ENCODE results near the gene FAM186B. TPM values are rescaled to one million over a fixed set of nuclear protein-coding genes. Genes with fewer than 3 reads are reported as not detected.
"Not testable (repeated sequence)": the region's sequence is repeated elsewhere in the genome, so short reads cannot be mapped to it uniquely, and the experiment has no call there.

FAM186B gene
- 0.47 TPM for total RNA-seq
- long read RNA-seq, partial matches to known transcripts, result 0 of 1 reads
- long read RNA-seq, other reads (novel, unspliced or antisense), result 1 of 1 reads

- ATAC-seq; DNase-seq; intact Hi-C loops (cut with micrococcal nuclease): not testable (repeated sequence)
Observed at GRCh38 chr12:49605539-49605938, at the start of gene FAM186B. Gene FAM186B, minus strand, starts transcription at chr12:49605639. Its CDS starts 162 bp downstream, at chr12:49605477.

- DNase-seq (no peak), ATAC-seq (no peak)
- intact Hi-C loops (cut with micrococcal nuclease), result no loop called here
Observed at GRCh38 chr12:49654715-49655114, 49.3 kb upstream of the FAM186B start.

- ATAC-seq (no peak), DNase-seq (no peak)
- intact Hi-C loops (cut with micrococcal nuclease), result no loop called here
Observed at GRCh38 chr12:49652921-49653520, 47.6 kb upstream of the FAM186B start.

DNA sequence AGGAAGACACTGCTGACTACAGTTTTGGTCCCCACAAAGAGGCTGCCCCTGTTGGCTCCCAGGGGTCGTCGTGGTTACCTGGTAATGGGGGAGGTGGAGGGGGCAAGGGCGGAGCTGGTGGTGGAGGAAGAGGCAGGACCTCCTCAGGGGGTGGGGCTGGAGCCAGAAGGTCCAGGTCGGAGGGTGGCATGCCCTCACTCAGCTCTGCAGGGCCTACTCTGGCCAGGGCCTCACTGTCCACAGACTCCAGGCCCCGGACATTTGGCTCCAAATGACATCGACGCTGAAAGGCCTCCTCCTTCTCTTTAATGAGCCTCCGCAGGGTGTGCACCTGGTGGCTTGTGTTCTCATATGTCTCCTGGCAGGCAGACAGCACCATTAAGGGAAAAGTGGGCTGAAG, 46.4 kb upstream of the FAM186B start:
- no peak for DNase-seq
- intact Hi-C loops (cut with micrococcal nuclease), result no loop called here
- no peak for ATAC-seq

DNA sequence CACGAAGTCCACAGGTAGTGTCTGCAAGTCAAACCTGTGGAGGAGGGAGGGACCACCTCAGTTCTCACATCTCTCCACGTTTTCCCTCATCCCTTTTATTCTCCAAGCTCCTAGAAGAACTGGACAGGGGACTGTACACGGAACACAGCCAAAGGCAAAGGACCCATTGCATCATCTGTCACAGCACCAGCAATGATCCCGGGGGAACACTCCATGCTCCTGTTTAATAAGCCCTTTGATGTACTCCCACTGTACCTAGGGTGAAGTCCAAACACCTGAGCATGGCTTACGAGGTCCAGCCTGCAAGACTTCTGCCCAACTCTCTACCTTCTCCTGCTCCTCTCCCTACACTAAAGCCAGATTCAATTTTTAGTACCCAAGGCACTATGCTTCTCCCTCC, 44.5 kb upstream of the FAM186B start:
- intact Hi-C loops (cut with micrococcal nuclease), result no loop called here
- DNase-seq, result no peak
- no peak for ATAC-seq

GRCh38 chr12:49649445-49649844, 44.0 kb upstream of the FAM186B start:
- ATAC-seq, result no peak
- intact Hi-C loops (cut with micrococcal nuclease), result no loop called here
- no peak for DNase-seq

GRCh38 chr12:49648712-49649003, 43.2 kb upstream of the FAM186B start:
- intact Hi-C loops (cut with micrococcal nuclease), result no loop called here
- no peak for ATAC-seq
- DNase-seq, result no peak

DNA sequence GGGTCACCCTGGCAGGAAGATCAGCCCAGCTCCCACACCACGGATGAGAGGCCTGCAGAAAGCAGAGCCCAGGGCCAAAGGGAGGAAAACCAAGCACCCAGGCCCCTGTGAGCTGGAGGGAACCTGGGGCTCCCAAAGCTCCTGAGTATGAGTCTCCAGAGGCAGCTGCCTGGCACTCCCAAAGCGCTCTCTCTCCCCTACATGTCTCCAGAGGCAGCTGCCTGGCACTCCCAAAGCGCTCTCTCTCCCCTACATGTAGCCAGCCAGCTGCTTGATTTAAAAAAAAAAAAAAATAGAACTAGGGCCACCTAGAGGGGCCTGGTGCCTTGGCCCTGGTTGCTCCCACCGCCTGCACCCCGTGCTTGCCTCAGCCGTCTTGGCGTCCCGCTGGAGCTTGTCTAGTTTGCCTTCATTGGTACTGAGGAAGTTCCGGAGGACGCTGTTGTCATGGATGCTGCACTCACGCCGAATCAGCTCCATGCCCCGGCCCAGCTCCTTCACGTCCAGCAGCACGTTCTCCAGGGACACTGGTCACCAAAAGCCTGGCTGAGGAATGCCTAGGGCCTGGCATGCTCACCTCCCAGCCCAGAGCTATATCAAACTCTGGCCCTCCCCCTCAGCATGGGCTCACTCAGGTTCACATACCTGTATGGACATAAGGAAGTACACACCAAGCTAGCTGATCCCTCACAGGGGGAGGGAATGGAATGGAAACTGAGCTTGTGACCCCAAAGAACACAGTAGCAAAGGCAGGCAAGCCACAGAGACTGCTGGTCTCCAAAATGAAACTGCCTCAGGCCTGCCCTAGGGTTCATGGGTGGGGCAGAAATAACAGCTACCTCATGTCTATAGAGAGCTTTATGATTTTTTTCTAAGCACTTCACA, 42.6 kb upstream of the FAM186B start:
- ATAC-seq (no peak), DNase-seq (no peak)
- intact Hi-C loops (cut with micrococcal nuclease), result no loop called here

- ATAC-seq, result peak; percentile 19
- no peak for DNase-seq
- intact Hi-C loops (cut with micrococcal nuclease), result no loop called here
Observed at GRCh38 chr12:49646871-49647654, 41.6 kb upstream of the FAM186B start.

GRCh38 chr12:49646331-49646830, 40.9 kb upstream of the FAM186B start:
- intact Hi-C loops (cut with micrococcal nuclease), result no loop called here
- DNase-seq, result no peak
- no peak for ATAC-seq

DNA sequence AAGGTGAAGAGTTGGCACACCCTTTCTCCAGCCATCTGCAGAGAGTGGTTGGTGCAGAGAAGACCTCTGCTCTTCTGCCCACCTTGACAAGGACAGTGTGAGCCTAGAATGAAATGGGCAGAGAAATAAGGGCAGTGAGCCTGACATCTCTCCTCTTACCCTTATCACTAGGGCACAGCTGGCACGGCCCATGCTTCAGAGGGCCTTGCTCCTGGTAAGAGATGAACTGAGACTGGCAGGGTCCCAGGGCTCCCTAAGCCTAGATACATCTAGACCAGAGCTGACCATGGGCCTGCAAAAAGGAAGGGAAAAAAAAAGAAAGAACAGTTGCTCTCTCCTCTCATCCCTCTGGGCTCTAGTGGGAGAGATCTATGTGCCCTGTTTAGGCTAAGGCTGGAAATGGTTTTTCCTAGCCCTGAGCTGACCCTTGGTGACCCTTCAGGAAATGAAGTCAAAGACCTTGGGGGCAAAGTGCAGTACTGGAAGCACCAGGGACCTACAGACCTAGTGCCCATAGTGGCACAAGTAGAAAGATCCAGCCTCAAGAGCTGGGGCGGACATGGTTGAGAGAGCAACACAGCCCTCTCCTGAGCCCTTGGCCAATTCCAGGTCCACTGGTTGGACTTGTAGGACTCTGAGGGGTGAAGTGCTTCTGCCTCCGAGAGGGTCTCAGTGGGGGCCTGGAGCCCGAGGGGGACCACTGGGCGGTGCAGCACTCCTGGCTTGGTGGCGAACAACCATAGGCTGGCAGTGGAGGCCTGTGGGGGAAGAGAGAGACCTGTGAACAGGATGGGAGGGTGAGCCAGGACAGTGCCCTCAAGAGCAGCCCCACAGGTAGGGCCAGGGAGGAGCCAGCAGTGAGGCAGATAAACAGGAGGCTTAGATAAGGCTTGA, 40.0 kb upstream of the FAM186B start:
- intact Hi-C loops (cut with micrococcal nuclease), result no loop called here
- DNase-seq (peak; percentile 42), ATAC-seq (peak; percentile 6)

DNA sequence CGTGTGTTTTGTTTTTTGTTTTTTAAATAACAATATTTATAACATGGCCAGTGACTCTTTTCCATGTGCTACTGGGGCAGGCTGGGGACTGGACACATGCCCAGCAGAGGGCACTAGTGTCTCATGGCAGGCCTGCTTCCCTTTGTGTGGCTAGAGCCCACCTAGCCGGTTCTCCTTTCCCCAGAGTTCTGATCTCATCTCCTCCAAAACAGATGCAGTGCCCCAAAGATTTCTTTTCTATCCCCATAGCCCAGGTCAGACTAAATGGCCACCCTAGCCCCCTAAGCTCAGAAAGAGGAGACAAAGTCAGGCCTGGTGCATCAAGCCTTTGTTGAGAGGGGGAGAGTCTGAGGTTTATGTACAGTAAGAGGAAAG, 39.2 kb upstream of the FAM186B start:
- DNase-seq (peak; percentile 85), ATAC-seq (peak; percentile 81)
- intact Hi-C loops (cut with micrococcal nuclease), result loop anchor here (5.0 kb wide), 1 partner anchor 63 kb away; the partner anchor contains the start of gene FMNL3

- intact Hi-C loops (cut with micrococcal nuclease), result loop anchor here (5.0 kb wide), 1 partner anchor 63 kb away; the partner anchor contains the start of gene FMNL3
- ATAC-seq, result peak; percentile 18
- DNase-seq, result no peak
Observed at GRCh38 chr12:49643961-49644619, 38.7 kb upstream of the FAM186B start.

GRCh38 chr12:49643135-49643534, 37.7 kb upstream of the FAM186B start:
- ATAC-seq (no peak), DNase-seq (no peak)
- intact Hi-C loops (cut with micrococcal nuclease), result loop anchor here (5.0 kb wide), 1 partner anchor 64 kb away; the partner anchor contains the start of gene FMNL3

- intact Hi-C loops (cut with micrococcal nuclease), result loop anchor here (5.0 kb wide), 1 partner anchor 65 kb away; the partner anchor contains the start of gene FMNL3
- ATAC-seq (no peak), DNase-seq (no peak)
Observed at GRCh38 chr12:49642370-49642802, 36.9 kb upstream of the FAM186B start.

- DNase-seq (no peak), ATAC-seq (no peak)
- intact Hi-C loops (cut with micrococcal nuclease), result loop anchor here (5.0 kb wide), 1 partner anchor 65 kb away; the partner anchor contains the start of gene FMNL3
Observed at GRCh38 chr12:49641748-49642369, 36.4 kb upstream of the FAM186B start.

DNA sequence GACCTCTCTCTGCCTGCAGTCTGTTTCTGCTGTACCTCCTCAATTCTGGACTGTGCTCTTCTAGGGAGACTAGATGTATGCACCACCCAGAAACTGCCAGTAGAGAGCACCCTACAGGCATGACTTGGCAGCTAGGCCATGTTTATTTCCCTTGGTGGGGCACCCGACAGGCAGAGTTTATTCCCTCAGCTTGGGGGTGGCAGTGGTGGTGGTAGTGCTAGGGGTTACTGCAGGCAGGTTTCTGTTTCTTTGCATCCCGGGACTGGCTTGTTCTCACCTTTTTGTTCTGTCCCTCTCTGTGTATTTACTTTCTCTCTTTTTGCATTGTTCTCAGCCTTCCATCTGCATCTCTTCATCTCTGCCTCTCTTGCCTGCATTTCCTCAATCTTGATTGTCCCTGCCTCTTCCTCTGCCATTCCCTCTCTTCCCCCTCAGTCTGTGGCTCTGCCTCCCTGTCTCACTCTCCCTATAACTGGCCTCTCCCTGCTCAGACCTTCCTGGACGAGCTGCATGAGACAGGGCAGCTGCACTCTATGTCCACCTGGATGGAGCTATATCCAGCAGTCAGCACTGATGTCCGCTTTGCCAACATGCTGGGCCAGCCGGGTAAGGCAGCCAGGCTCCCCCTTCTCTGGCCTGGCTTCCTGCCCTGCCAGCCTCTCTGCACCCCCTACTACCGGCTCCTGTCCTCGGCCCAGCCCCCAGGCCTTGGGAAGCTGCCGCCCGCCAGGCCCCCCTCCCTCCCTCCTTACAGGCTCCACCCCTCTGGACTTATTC, 31.7 kb upstream of the FAM186B start:
- ATAC-seq (peak; percentile 77), DNase-seq (no peak)
- intact Hi-C loops (cut with micrococcal nuclease), result no loop called here

Measured in left ventricle myocardium superior (tissue), 1 donor.